Esophagus (tissue), 2 donors: ENCODE results near the gene ARHGDIA. TPM values are rescaled to one million over a fixed set of nuclear protein-coding genes. Genes with fewer than 3 reads are reported as not detected.

Experiments used
- H3K27ac ChIP-seq, 2 donors: one replicate each; pipeline ENCODE4 v1.5.1; 2013; ENCODE audit warnings: low read depth in 2 of 2, mild to moderate bottlenecking in 2 of 2, inconsistent platforms in 1 of 2, low read length in 1 of 2, moderate library complexity in 1 of 2
- H3K27me3 ChIP-seq, 2 donors: one replicate each; pipeline ENCODE4 v1.6.1; 2013; ENCODE audit warnings: low read length in 2 of 2, control low read depth in 1 of 2, mild to moderate bottlenecking in 1 of 2; ENCODE audit not compliant: insufficient read depth in 2 of 2, control insufficient read depth in 1 of 2
- H3K36me3 ChIP-seq, 2 donors: one replicate each; pipeline ENCODE4 v1.6.1; 2013; ENCODE audit warnings: low read length in 1 of 2; ENCODE audit not compliant: control insufficient read depth in 2 of 2, insufficient read depth in 2 of 2
- H3K4me1 ChIP-seq, 2 donors: one replicate each; pipeline ENCODE4 v1.6.1; 2013; ENCODE audit warnings: low read length in 1 of 2; ENCODE audit not compliant: control insufficient read depth in 2 of 2, insufficient read depth in 2 of 2
- H3K4me3 ChIP-seq, 2 donors: one replicate each; pipeline ENCODE4 v1.5.1; 2013; ENCODE audit warnings: low read length in 2 of 2, mild to moderate bottlenecking in 2 of 2, low read depth in 1 of 2, moderate library complexity in 1 of 2
- H3K9me3 ChIP-seq, 2 donors: one replicate each; pipeline ENCODE4 v1.6.1; 2013; ENCODE audit warnings: mild to moderate bottlenecking in 2 of 2, low read depth in 1 of 2, low read length in 1 of 2, moderate library complexity in 1 of 2; ENCODE audit not compliant: control insufficient read depth in 2 of 2, insufficient read depth in 1 of 2
- WGBS, 2 donors: extraction: QIAGEN DNeasy Blood & Tissue Kit; methylation state at CpG; one replicate each; pipeline ENCODE4 v1.1.7; 2013; 5-methylcytosine and 5-hydroxymethylcytosine counted together
- polyA plus RNA-seq, 2 donors: library from polyadenylated mRNA; stranded (reverse); fragments of 200-250 nt; gene quantifications; one replicate each; pipeline ENCODE4 v1.2.3, GENCODE V29; 2013
- donor health status: healthy with polysubstance abuse.
- donor health status: Bipolar disorder and iron deficiency.

The ARHGDIA gene
- polyA plus RNA-seq, 2 donors, result 201 to 209 TPM

- Histone ChIP-seq H3K27ac (peak overlapping the region; percentile 13 to 68), H3K9me3 (no peaks in the 10 kb centered on the region), H3K4me3 (no peak overlapping the region), H3K4me1 (peaks cover 3 to 24% of the 10 kb centered on the region in 2 donors), H3K36me3 (peaks cover 8 to 29% of the 10 kb centered on the region in 2 donors), H3K27me3 (no peaks in the 10 kb centered on the region)
- WGBS, 2 donors, result 72 to 79% methylated on average over 18 of the region's 18 CpGs
Observed at GRCh38 chr17:81866440-81867169, 4.5 kb downstream of the ARHGDIA start.

- H3K4me1 ChIP-seq, result peaks cover 3 to 24% of the 10 kb centered on the region in 2 donors
- 43 to 61% methylated on average over 18 of the region's 18 CpGs for WGBS, 2 donors
- no peaks in the 10 kb centered on the region for H3K27me3 ChIP-seq
- H3K27ac ChIP-seq, result peak overlapping the region in 1 of 2 donors; percentile 53
- H3K36me3 ChIP-seq, result peaks cover 8 to 29% of the 10 kb centered on the region in 2 donors
- H3K9me3 ChIP-seq, result no peaks in the 10 kb centered on the region
- no peak overlapping the region for H3K4me3 ChIP-seq
Observed at GRCh38 chr17:81865733-81866439, 5.3 kb downstream of the ARHGDIA start.

GRCh38 chr17:81865358-81865732 is 5.8 kb downstream of the ARHGDIA start:
- Histone ChIP-seq H3K36me3 (peaks cover 8 to 29% of the 10 kb centered on the region in 2 donors), H3K4me1 (peaks cover 3 to 24% of the 10 kb centered on the region in 2 donors), H3K9me3 (no peaks in the 10 kb centered on the region), H3K4me3 (no peak overlapping the region), H3K27me3 (no peaks in the 10 kb centered on the region), H3K27ac (peak overlapping the region in 1 of 2 donors; percentile 53)
- WGBS, 2 donors, result 77 to 93% methylated on average over 8 of the region's 8 CpGs

DNA sequence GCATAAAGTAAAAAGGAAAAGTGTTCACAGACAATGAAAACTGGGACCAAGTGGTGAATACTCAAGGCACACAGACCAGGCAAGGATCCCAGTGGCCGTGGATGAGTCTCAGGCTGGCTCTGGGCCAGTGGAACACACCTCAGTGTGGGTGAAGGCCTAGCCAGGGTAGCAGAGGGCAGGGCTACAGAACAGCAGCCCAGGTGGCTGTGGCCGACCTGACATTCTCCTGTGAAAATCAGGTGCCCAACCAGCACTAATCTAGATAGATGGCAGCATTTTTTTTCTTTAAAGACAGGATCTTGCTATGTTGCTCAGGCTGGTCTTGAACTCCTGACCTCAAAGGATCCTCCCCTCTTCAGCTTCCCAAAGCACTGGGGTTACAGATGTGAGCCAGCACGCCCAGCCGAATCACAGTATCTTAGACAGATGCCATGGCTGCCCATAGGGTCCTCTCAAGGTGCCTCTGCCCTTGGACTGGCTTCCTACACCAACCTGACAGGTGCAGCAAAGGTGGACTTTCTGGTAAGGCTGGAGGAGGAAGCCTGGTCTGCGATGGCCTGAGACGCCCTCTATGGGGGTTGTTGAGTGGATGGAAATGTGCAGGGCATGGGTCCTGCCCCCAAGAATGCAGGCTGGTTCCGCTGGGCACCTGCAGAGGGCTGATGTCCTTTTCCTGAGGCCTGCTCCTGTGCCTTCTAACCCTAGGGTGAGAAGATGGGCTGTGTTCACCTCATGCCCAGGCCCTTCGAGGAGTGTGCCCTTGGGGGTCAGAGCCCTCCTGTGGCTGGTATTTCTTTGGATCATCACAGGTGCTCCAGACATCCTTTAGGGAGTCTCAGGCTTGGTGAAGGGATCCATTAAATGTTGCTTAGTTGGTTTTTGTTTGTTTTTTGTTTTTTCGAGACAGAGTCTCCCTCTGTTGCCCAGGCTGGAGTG is 7.0 kb downstream of the ARHGDIA start:
- Histone ChIP-seq H3K9me3 (no peaks in the 10 kb centered on the region), H3K36me3 (peaks cover 0 to 24% of the 10 kb centered on the region in 2 donors), H3K27ac (peak overlapping the region; percentile 2 to 67), H3K4me3 (no peak overlapping the region), H3K27me3 (no peaks in the 10 kb centered on the region), H3K4me1 (peaks cover 0 to 18% of the 10 kb centered on the region in 2 donors)
- 68 to 73% methylated on average over 9 of the region's 9 CpGs for WGBS, 2 donors

DNA sequence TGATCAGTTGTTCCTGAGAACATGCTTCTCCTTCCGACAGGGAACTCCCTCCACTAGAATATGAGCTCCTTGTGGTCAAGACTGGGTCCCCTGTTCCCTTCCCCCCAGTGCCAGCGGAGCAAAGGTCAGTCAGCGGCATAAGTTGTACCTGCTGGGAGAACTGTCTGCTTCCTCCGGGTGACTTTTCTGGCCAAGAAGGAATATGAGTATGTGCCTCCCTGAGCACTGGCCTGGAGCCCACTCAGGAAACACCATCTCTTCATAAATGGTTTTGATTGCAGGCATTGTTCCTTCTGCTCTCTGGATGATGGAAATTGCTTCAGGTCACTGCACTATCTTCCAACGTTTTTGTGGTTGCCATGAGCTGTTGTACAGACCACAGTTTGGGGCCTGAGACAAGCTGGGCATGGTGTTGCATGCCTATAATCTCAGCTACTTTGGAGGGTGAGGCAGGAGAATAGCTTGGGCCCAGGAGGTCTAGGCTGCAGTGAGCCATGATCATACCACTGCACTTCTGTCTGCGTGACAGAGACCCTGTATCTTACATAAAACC is 7.9 kb downstream of the ARHGDIA start:
- peak overlapping the region; percentile 2 to 42 for H3K27ac ChIP-seq
- peaks cover 0 to 25% of the 10 kb centered on the region in 2 donors for H3K36me3 ChIP-seq
- no peaks in the 10 kb centered on the region for H3K9me3 ChIP-seq
- H3K27me3 ChIP-seq, result no peaks in the 10 kb centered on the region
- WGBS, 2 donors, result 70 to 80% methylated on average over 6 of the region's 6 CpGs
- peaks cover 3 to 20% of the 10 kb centered on the region in 2 donors for H3K4me1 ChIP-seq
- no peak overlapping the region for H3K4me3 ChIP-seq

DNA sequence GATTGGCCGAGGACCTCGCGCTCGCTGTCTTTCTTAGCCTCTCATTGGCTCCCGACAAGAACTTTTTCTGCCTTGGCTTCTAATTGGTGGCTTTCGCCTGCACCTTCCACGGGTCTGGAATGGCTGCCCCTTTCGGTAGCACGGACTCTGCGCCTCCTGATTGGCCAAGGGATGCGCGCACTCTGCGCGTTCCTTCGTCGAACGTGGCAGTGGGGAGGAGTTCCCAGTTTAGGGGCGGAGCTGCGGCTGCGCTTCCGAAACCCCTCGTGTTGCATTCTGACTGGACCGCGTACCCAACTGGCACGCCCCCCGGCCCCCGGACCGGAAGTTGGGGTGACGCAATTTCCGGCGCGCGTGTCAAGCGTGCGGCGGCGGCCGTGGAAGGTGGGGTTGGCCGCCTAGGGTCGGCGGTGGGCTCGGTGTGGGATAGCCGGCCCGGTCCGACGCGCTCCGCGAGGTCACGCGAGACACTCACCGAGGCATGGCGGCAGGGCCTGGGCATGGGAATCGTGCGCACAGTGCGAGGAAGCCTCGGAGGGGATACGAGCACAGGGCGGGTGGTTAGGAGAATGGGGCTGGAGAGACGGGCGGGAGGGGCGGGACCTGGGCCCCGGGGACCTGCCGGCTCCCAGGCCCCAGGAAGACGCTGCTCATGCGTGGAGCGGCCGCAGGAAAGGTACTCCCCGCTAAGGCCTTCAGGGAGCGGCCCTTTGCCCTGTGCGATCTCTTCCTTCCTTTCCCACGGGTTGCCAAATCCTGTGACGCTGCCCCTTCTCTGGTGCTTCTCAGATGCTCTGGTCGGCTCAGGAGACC is 10.2 kb downstream of the ARHGDIA start:
- Histone ChIP-seq H3K36me3 (peaks cover 0 to 21% of the 10 kb centered on the region in 2 donors), H3K27ac (peak overlapping the region; percentile 98 to 99), H3K9me3 (no peaks in the 10 kb centered on the region), H3K4me3 (peak overlapping the region; percentile 80 to 83), H3K27me3 (no peaks in the 10 kb centered on the region), H3K4me1 (peaks cover 3 to 20% of the 10 kb centered on the region in 2 donors)
- WGBS, 2 donors, result 0 to 1% methylated on average over 67 to 74 of the region's 74 CpGs

DNA sequence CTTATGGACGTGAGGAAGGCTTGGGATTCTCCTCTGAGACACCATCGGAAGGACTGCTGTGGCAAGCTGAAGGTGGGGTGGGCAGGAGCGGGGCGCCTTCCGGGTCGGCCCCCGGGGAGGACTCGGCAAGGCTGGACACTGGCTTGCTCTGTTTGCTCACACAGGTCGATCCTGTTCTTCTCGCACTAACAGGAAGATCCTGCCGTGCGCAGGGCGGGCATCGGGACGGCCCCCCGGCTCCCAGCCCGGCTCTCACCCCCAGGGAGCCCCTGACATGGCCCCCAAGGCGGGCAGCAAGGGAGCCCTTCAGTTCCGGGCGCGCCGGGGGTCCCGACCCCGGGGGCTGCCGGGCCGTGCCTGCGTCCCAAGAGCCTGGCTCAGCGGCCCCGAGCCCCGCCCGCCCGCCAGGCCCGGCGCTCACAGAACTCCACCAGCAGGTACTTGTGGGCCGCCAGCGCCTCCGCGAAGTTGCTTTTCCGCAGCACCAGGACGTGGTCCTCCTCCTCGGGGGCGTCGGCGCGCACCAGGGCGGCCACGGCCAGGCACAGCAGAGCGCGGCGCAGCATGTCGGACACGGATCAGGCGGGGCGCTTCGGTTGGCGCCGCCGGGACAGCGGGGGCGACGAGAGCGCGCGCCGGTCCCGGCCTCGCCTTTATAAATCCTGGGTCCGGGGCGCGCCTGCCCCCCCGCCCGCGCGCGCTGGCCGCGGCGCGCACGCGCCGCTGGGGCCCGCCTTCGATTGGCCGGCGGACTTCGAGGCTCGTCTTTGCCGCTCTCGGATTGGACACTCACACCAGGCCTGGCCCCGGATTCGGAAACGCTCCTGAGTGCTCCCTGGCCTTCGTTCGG is 11.0 kb downstream of the ARHGDIA start, which contains the start of gene P4HB:
P4HB (minus strand) TSS at position 630 of the 850 bp plus-strand sequence; CDS start at position 566, 64 bp downstream.
- 0 to 1% methylated on average over 82 to 95 of the region's 95 CpGs for WGBS, 2 donors
- Histone ChIP-seq H3K27me3 (no peaks in the 10 kb centered on the region), H3K4me1 (peaks cover 3 to 13% of the 10 kb centered on the region in 2 donors), H3K4me3 (peak within 1 kb of the TSS; percentile 80 to 95), H3K9me3 (no peaks in the 10 kb centered on the region), H3K27ac (peak within 1 kb of the TSS; percentile 98 to 99), H3K36me3 (peaks cover 0 to 18% of the 10 kb centered on the region in 2 donors)
